Type B pancreatic cell (in vitro differentiated cells): Measurements from ENCODE around the gene SAXO2. TPM values are rescaled to one million over a fixed set of nuclear protein-coding genes. Genes with fewer than 3 reads are reported as not detected.
"Not testable (repeated sequence)": the region's sequence is repeated elsewhere in the genome, so short reads cannot be mapped to it uniquely, and the experiment has no call there.

Source experiments
- DNase-seq: peaks from one replicate; pipeline ENCODE4 v3.0.0; 2021; ENCODE audit warnings: mixed read lengths; ENCODE audit not compliant: unreplicated experiment; ENCODE audit errors: extremely low spot score
- H3K27ac Mint-ChIP-seq: 2 replicates; pipeline ENCODE4 v1.8.0; 2021; ENCODE audit warnings: mild to moderate bottlenecking, mixed read lengths
- H3K27me3 Mint-ChIP-seq: 2 replicates; pipeline ENCODE4 v1.8.0; 2021; ENCODE audit warnings: mixed read lengths
- H3K36me3 Mint-ChIP-seq: 2 replicates; pipeline ENCODE4 v1.8.0; 2021; ENCODE audit warnings: mixed read lengths
- H3K4me1 Mint-ChIP-seq: one replicate; pipeline ENCODE4 v1.8.0; 2021; ENCODE audit warnings: mixed read lengths; ENCODE audit not compliant: unreplicated experiment
- H3K4me3 Mint-ChIP-seq: 2 replicates; pipeline ENCODE4 v1.8.0; 2021; ENCODE audit warnings: mild to moderate bottlenecking, mixed read lengths
- H3K9me3 Mint-ChIP-seq: 2 replicates; pipeline ENCODE4 v1.8.0; 2021; ENCODE audit warnings: mixed read lengths
- total RNA-seq: library from RNA; stranded (reverse); gene quantifications from 2 replicates; pipeline ENCODE4 v1.2.1, GENCODE V29; 2021; ENCODE audit warnings: low replicate concordance

SAXO2 gene
- total RNA-seq, 1 donor from 2014 or later, result 5.8 TPM

DNA sequence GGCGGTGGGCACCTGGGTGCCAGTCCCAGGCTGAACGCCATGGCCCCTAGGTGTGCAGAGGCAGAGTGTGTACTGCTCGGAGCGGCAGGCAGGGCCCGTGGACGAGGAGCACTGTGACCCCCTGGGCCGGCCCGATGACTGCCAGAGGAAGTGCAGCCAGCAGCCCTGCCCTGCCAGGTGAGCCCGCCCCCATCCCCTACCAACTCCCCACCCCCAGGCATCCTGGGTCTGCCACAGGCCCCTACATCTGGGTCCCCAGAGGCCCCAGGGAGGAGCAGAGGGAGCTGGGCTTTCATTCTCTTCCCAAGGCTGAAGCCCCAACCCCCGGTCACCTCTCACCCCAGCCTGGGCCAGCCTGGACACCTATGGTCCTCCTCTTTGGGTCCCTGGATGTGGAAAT is 63.0 kb downstream of the SAXO2 start:
- H3K27ac Mint-ChIP-seq, H3K4me3 Mint-ChIP-seq, H3K9me3 Mint-ChIP-seq, H3K36me3 Mint-ChIP-seq, H3K4me1 Mint-ChIP-seq, DNase-seq, H3K27me3 Mint-ChIP-seq: not testable (repeated sequence)

DNA sequence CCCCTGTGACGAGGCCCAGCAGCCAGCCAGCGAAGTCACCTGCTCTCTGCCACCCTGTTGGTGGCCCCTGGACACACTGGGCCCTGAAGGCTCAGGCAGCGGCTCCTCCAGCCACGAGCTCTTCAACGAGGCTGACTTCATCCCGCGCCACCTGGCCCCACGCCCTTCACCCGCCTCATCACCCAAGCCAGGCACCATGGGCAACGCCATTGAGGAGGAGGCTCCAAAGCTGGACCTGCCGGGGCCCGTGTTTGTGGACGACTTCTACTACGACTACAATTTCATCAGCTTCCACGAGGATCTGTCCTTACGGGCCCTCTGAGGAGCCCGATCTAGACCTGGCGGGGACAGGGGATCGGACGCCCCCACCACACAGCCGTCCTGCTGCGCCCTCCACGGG is 64.3 kb downstream of the SAXO2 start:
- not testable (repeated sequence) for H3K4me1 Mint-ChIP-seq, H3K36me3 Mint-ChIP-seq, H3K9me3 Mint-ChIP-seq, H3K27me3 Mint-ChIP-seq, H3K27ac Mint-ChIP-seq, H3K4me3 Mint-ChIP-seq, DNase-seq

DNA sequence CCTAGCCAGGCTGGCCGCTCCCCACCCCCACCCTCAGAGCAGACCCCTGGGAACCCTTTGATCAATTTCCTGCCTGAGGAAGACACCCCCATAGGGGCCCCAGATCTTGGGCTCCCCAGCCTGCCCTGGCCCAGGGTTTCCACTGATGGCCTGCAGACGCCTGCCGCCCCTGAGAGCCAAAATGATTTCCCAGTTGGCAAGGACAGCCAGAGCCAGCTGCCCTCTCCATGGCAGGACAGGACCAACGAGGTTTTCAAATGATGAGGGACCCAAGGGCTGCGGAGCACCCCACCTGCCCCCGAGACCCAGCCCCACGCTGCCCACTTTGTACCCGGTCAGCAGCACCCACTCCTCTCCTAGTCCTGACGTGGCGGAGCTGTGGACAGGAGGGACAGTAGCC is 64.8 kb downstream of the SAXO2 start:
- H3K27ac Mint-ChIP-seq, DNase-seq, H3K36me3 Mint-ChIP-seq, H3K4me1 Mint-ChIP-seq, H3K4me3 Mint-ChIP-seq, H3K27me3 Mint-ChIP-seq, H3K9me3 Mint-ChIP-seq: not testable (repeated sequence)

DNA sequence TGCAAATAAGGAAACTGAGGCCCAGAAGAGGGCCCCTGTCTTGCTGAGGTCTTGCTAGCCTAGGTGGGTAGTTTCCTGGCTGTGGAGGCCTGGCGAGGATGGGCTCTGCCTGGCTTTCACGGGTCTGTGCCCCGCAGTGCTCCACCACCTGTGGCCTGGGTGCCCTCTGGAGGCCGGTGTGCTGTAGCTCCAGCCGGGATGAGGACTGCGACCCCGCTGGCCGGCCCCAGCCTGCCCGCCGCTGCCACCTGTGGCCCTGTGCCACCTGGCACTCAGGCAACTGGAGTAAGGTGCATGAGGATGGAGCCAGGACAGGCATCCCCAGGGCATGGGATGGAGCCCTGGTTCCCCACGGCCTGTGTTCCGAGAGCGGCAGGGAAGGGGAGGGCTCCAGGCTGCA is 66.4 kb downstream of the SAXO2 start:
- not testable (repeated sequence) for H3K27ac Mint-ChIP-seq, H3K36me3 Mint-ChIP-seq, H3K4me1 Mint-ChIP-seq

DNA sequence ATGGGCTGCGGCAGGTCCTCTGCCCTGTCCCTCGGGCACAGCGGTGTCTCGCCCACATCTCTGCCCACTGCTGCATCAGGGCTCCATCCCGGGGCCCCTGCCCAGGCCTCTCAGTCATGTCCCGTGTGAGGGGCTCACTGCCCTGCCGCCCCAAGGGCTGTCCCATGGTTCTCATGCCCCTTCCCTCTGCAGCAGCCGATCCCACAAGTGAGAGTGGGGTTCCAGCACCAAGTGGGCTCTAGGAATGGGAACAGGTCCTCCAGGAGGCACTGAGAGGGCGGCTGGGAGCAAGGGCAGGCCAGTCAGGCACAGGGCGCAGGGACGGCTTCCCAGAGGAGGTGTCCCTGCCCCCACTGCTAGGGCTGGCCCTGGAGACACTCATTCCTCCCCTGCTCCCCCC is 68.3 kb downstream of the SAXO2 start:
- not testable (repeated sequence) for H3K4me1 Mint-ChIP-seq, H3K27me3 Mint-ChIP-seq, H3K9me3 Mint-ChIP-seq, H3K36me3 Mint-ChIP-seq, H3K27ac Mint-ChIP-seq, H3K4me3 Mint-ChIP-seq
- peak; percentile 8 for DNase-seq

More for the DNA sequence above, 66.4 kb downstream of the SAXO2 start:
- H3K27me3 Mint-ChIP-seq, H3K4me3 Mint-ChIP-seq, H3K9me3 Mint-ChIP-seq: not testable (repeated sequence)
- DNase-seq, result peak; percentile 8

DNA sequence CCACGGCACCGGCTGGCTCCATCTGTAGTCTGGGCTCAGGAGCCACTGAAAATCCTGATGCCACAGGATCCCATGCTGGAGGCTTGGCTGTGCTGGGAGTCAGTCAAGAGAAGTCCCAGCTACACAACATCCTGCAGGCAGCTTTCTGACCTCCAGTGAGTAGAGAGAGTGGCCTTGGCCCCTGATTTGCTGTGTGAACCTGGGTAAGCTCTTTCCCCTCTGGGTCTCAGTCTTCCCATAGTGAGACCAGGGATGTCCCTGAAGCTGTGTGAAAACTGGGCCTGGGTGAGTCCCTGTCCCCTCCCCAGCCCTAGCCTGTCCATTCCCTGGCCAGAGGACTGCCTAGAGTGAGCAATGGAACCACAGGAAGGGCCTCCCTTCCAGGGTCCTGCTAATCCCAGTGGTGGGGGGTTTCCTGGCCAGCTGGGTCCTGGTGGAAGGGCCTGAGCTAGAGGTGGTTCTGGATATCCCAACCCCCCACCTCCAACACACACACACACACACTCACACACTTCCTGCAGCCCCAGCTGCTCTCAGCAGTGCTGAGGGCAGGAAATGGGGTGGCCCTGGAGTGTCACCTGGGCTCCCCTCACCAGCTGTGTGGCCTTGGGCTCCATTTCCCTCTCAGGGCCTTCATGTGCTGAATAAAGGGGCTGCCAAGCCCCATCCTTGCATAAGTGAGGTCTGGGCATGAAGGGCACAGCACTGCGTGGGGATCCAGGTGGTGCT is 69.1 kb downstream of the SAXO2 start:
- not testable (repeated sequence) for H3K36me3 Mint-ChIP-seq, H3K4me3 Mint-ChIP-seq, H3K4me1 Mint-ChIP-seq, H3K9me3 Mint-ChIP-seq, H3K27me3 Mint-ChIP-seq, H3K27ac Mint-ChIP-seq
- peak; percentile 13 for DNase-seq

DNA sequence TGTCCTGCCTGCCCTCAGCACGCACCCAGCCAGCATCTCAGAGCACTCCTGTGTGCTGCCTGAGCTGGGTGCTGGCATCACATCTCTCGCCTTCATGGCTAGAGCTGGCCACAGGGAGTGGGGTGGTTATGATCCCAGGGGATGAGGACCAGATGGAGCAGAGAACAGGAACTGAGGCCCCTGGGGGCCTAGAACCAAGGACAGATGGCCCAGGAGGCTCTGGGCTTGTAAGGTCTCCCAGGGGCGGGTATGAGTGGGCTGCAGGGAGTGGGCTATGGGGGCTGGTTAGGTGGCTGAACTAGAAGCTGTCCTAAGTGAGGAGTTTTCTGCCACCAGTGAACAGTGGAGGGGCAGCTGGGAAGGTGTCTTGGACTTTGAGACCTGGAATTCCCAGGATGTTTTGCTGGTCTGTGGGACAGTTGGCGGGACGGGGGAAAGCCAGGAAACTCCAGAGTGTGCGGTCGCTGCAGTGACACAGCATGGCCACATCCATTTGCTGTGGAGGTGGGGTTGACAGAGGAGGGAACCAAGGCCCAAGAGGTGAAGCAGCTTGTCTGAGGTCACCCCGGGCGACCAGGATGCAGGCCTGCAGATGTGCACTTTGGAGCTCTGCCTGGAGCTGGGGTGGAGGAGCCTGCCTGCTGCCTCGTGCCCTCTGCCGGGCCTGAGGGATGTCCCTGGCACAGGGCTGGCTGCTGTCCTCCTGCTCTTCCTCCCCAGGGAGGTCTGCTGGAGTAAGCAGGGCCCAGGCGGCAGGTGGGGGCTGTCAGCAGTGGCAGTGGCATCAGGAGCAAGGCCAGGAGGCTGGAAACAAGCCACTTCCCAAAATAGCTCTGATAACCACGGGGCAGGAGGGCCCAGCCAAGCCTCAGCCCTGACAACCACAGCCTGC is 70.3 kb downstream of the SAXO2 start:
- DNase-seq, result peak; percentile 57
- H3K27me3 Mint-ChIP-seq, H3K27ac Mint-ChIP-seq: not testable (repeated sequence)

DNA sequence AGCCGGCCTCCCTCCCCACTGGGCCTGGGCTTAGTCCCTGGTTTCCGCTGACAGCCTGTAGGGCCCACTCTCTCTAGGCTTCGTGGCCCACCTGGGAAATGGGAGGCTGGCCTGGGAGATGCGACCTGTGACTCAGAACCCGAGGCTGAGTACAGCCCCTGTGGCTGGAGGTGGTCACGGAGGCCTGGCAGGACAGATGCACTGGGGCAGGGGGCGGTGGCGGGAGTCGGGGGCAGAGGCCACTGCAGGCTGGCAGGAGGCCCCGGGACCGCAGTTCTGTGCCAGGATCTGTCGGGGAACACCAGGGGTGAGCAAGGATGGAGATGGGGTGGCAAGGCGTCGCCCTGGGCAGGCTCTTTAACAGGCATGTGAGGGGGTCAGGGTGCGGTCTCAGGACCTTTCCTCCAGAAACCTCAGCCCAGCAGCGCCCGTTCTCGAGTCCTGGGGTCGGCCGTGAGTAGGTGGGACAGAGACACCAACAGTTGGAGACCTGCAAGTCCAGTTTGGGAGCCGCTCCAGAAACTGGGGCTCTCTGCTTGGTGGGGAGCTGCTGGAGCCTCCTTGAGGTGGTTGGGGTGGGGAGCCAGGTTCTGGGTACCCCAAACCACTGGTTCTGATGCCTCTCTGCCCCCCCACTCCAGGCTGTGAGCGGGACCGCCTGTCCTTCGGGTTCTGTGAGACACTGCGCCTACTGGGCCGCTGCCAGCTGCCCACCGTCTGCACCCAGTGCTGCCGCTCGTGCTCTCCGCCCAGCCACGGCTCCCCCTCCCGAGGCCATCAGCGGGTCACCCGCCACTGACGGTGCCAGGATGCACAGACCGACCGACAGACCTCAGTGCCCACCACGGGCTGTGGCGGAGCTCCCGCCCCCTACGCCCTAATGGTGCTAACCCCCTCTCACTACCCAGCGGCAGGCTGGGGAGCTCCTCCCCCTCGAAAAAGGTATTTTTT is 71.3 kb downstream of the SAXO2 start:
- not testable (repeated sequence) for H3K4me1 Mint-ChIP-seq, H3K9me3 Mint-ChIP-seq, H3K27me3 Mint-ChIP-seq, H3K27ac Mint-ChIP-seq, H3K36me3 Mint-ChIP-seq, H3K4me3 Mint-ChIP-seq
- DNase-seq, result peak; percentile 43

More for the DNA sequence above, 70.3 kb downstream of the SAXO2 start:
- not testable (repeated sequence) for H3K4me3 Mint-ChIP-seq, H3K36me3 Mint-ChIP-seq, H3K4me1 Mint-ChIP-seq, H3K9me3 Mint-ChIP-seq

Other genes with a start within 250 kb of the SAXO2 start
- 14.2 and 46.1 TPM in 2 replicates for gene MEX3B, start 216.8 kb upstream of the SAXO2 start, total RNA-seq
- gene EFL1, start 84 bp upstream of the SAXO2 start, total RNA-seq, result 17.0 and 20.0 TPM in 2 replicates
- 2.7 and 6.3 TPM in 2 replicates for gene GOLGA6L10, start 86.7 kb downstream of the SAXO2 start, total RNA-seq
- gene GOLGA6L9, start 167.0 kb downstream of the SAXO2 start, total RNA-seq, result 4.3 and 10.4 TPM in 2 replicates